HepG2 (cell line): ENCODE measurements around the gene NXPH4. TPM values are rescaled to one million over a fixed set of nuclear protein-coding genes. Genes with fewer than 3 reads are reported as not detected.

Experiments used
- ATF5 ChIP-seq: sonication (generic); formaldehyde crosslinking; IDR thresholded peaks from 2 replicates; pipeline ENCODE4 v1.4.0; 2020; ENCODE audit warnings: mild to moderate bottlenecking, low read depth, missing genetic modification reagents
- BCLAF1 ChIP-seq: fragments of 450-650 bp; IDR thresholded peaks from 2 replicates; pipeline ENCODE4 v1.6.1; 2017; ENCODE audit warnings: mild to moderate bottlenecking
- BHLHE40 ChIP-seq: IDR thresholded peaks from 2 replicates; pipeline ENCODE4 v1.6.1; 2011; ENCODE audit warnings: low read length, improper control_type of control experiment
- CEBPB ChIP-seq: IDR thresholded peaks from 2 replicates; pipeline ENCODE4 v1.6.1; 2011; ENCODE audit warnings: low read depth, low read length, improper control_type of control experiment, borderline replicate concordance
- CEBPG ChIP-seq: IDR thresholded peaks from 2 replicates; pipeline ENCODE4 v1.6.1; 2016
- KAT8 ChIP-seq: IDR thresholded peaks from 2 replicates; pipeline ENCODE4 v1.6.1; 2016; ENCODE audit warnings: missing genetic modification reagents, missing compliant biosample characterization
- NR2C2 ChIP-seq: sonication (generic); formaldehyde crosslinking; IDR thresholded peaks from 2 replicates; pipeline ENCODE4 v1.4.0; 2020; ENCODE audit warnings: missing genetic modification reagents, mild to moderate bottlenecking, moderate library complexity, borderline replicate concordance
- RAD21 ChIP-seq: fragments of 450-650 bp; formaldehyde crosslinking; IDR thresholded peaks from 2 replicates; pipeline ENCODE4 v1.5.0; 2020; ENCODE audit warnings: mild to moderate bottlenecking
- RBFOX2 ChIP-seq: fragments of 200-400 bp; formaldehyde crosslinking; IDR thresholded peaks from 2 replicates; pipeline ENCODE4 v1.6.1; 2017; ENCODE audit warnings: low read depth, mild to moderate bottlenecking, low read length
- RCOR2 ChIP-seq: IDR thresholded peaks from 2 replicates; pipeline ENCODE4 v1.6.1; 2016; ENCODE audit warnings: missing biosample characterization, missing genetic modification reagents
- RNF219 ChIP-seq: sonication (generic); formaldehyde crosslinking; IDR thresholded peaks from 2 replicates; pipeline ENCODE4 v1.5.0; 2020; ENCODE audit warnings: mild to moderate bottlenecking, missing genetic modification reagents
- SMARCE1 ChIP-seq: fragments of 450-650 bp; IDR thresholded peaks from 2 replicates; pipeline ENCODE4 v1.6.1; 2017; ENCODE audit warnings: borderline replicate concordance
- TP53 ChIP-seq: sonication (generic); formaldehyde crosslinking; conservative IDR thresholded peaks from 2 replicates; pipeline ENCODE4 v1.4.0; 2020; ENCODE audit warnings: missing genetic modification reagents
- ZNF101 ChIP-seq: sonication (generic); formaldehyde crosslinking; IDR thresholded peaks from 2 replicates; pipeline ENCODE4 v1.4.0; 2020; ENCODE audit warnings: mild to moderate bottlenecking, low read depth, missing genetic modification reagents, borderline replicate concordance
- ZNF275 ChIP-seq: sonication (generic); formaldehyde crosslinking; IDR thresholded peaks from 2 replicates; pipeline ENCODE4 v1.8.0; 2022; ENCODE audit warnings: missing genetic modification reagents, mild to moderate bottlenecking, inconsistent platforms, borderline replicate concordance
- ZNF557 ChIP-seq: sonication (generic); formaldehyde crosslinking; IDR thresholded peaks from 2 replicates; pipeline ENCODE4 v1.4.0; 2020; ENCODE audit warnings: missing genetic modification reagents
- ZNF569 ChIP-seq: sonication (generic); formaldehyde crosslinking; IDR thresholded peaks from 2 replicates; pipeline ENCODE4 v1.5.0; 2020; ENCODE audit warnings: mild to moderate bottlenecking, missing genetic modification reagents, moderate library complexity, borderline replicate concordance
- ZNF598 ChIP-seq: sonication (generic); formaldehyde crosslinking; IDR thresholded peaks from 2 replicates; pipeline ENCODE4 v1.5.1; 2020; ENCODE audit warnings: mild to moderate bottlenecking, missing genetic modification reagents, borderline replicate concordance
- ZNF629 ChIP-seq: sonication (generic); formaldehyde crosslinking; conservative IDR thresholded peaks from 2 replicates; pipeline ENCODE4 v1.5.0; 2020; ENCODE audit warnings: missing genetic modification reagents
- polyA plus RNA-seq, 8 experiments: library from polyadenylated mRNA; depleted of rRNA in 3 of 8; stranded (reverse) in 7 of 8; unstranded in 1 of 8; fragments of >200 nt; fragmentation: Illumina TruSeq in 4 of 8; extraction: Trizol in 4 of 8; gene quantifications; 2 replicates each; pipeline versions ENCODE4 v1.2.1 to v1.2.3, GENCODE V29; 2011 to 2016; ENCODE audit warnings: low read depth in 4 of 8, missing spikeins in 1 of 8, mixed read lengths in 1 of 8; ENCODE audit not compliant: insufficient read depth in 1 of 8
- total RNA-seq, 5 experiments: library from RNA; depleted of rRNA; stranded (reverse); fragments of >200 nt; fragmentation: Illumina TruSeq; extraction: Trizol; gene quantifications; 2 replicates each; pipeline ENCODE4 v1.2.3, GENCODE V29; 2016; ENCODE audit warnings: low read depth in 1 of 5
- TF ChIP-seq, protein P1 (sequence below): sonication (generic); formaldehyde crosslinking; IDR thresholded peaks from 2 replicates; pipeline ENCODE4 v1.5.1; 2020; ENCODE audit warnings: missing genetic modification reagents, mild to moderate bottlenecking, borderline replicate concordance

The NXPH4 gene
- total and polyA plus RNA-seq, 2 of the 13 experiments (the other 11 are each of a cell fraction or from before 2014, with no cell fraction given) = 0.13 TPM; not detected in 1

- TF ChIP-seq BCLAF1 (no peak), ZNF557 (CRISPR knock-in tag) (no peak), RNF219 (CRISPR knock-in tag) (no peak), KAT8 (CRISPR knock-in tag) (0 out of 2 replicates have a peak, but pooled peaks have one; percentile 26), BHLHE40 (peak; percentile 54; the same call in 1 of the 2 replicates), RCOR2 (CRISPR knock-in tag) (no peak), ATF5 (no peak), SMARCE1 (no peak), ZNF275 (CRISPR knock-in tag) (0 out of 2 replicates have a peak, but pooled peaks have one; percentile 19), ZNF101 (CRISPR knock-in tag) (no peak), TP53 (no peak), ZNF598 (CRISPR knock-in tag) (no peak), CEBPG (CRISPR knock-in tag) (peak; percentile 83), ZNF629 (CRISPR knock-in tag) (no peak), NR2C2 (no peak; the same call in 1 of the 2 replicates), ZNF569 (CRISPR knock-in tag) (no peak), RAD21 (CRISPR knock-in tag) (no peak), RBFOX2 (peak; percentile 65), CEBPB (peak; percentile 9; the same call in 1 of the 2 replicates)
- TF ChIP-seq, protein P1, sequence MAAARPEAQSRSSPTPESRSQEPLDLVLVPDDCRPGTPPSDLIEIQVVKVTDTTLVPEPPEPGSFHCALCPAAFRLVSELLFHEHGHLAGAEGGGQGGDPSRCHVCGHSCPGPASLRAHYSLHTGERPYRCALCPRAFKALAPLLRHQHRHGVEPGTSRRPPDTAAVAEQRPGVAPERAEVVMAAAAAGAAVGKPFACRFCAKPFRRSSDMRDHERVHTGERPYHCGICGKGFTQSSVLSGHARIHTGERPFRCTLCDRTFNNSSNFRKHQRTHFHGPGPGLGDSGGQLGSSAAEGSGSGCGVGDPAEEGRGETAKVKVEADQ (CRISPR knock-in tag) = no peak
Observed at GRCh38 chr12:57240066-57240921, 23.7 kb downstream of the NXPH4 start (continued).
